ENCODE data around the gene TRIM65.

DNA sequence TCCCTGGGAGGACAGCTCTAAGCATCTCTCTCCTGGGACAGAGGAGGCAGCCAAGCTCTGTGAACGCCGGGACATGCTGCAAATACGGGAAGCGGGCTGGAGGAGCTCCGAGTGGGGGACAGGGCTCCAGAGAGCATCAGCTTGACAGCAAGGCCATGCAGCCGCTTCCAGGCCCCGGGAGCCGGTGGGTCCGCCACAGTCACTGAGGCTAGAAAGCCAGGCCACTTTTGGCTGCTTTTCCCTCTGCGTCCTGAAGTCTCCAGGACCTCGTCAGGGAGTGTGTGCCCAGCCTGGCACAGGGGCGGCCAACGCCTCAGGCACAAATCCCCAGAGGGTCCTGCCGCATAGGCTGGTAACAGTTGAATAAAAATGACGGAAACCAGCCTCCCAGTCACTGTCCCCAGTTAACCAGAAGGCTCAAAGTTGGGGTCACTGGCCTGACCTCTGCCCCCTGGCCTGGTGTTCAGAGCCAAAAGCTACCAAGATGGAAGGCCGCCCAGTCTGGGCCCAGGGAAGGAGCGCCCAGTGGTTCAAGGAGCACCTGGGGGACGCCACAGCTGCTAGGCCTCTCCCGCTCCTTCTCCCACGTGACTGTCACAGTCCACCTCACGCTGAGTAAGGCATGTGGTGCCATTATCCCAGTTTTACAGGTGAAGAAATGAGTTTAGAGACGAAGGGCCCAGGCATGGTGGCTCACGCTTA is 3.2 kb upstream of the TRIM65 start:
- TF ChIP-seq, protein P1, sequence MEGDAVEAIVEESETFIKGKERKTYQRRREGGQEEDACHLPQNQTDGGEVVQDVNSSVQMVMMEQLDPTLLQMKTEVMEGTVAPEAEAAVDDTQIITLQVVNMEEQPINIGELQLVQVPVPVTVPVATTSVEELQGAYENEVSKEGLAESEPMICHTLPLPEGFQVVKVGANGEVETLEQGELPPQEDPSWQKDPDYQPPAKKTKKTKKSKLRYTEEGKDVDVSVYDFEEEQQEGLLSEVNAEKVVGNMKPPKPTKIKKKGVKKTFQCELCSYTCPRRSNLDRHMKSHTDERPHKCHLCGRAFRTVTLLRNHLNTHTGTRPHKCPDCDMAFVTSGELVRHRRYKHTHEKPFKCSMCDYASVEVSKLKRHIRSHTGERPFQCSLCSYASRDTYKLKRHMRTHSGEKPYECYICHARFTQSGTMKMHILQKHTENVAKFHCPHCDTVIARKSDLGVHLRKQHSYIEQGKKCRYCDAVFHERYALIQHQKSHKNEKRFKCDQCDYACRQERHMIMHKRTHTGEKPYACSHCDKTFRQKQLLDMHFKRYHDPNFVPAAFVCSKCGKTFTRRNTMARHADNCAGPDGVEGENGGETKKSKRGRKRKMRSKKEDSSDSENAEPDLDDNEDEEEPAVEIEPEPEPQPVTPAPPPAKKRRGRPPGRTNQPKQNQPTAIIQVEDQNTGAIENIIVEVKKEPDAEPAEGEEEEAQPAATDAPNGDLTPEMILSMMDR (IDR thresholded peaks at IDR 0.05) = no peak
- TF ChIP-seq POLR2A (IDR thresholded peaks at IDR 0.05) = no peak
